Inferior parietal cortex (tissue), 1 donor: ENCODE data around the gene PGR.

ENCODE experiments used
- DNase-seq: peaks from one replicate; pipeline ENCODE4 v3.0.0-alpha.2; 2016; ENCODE audit errors: extremely low spot score

PGR gene

DNA sequence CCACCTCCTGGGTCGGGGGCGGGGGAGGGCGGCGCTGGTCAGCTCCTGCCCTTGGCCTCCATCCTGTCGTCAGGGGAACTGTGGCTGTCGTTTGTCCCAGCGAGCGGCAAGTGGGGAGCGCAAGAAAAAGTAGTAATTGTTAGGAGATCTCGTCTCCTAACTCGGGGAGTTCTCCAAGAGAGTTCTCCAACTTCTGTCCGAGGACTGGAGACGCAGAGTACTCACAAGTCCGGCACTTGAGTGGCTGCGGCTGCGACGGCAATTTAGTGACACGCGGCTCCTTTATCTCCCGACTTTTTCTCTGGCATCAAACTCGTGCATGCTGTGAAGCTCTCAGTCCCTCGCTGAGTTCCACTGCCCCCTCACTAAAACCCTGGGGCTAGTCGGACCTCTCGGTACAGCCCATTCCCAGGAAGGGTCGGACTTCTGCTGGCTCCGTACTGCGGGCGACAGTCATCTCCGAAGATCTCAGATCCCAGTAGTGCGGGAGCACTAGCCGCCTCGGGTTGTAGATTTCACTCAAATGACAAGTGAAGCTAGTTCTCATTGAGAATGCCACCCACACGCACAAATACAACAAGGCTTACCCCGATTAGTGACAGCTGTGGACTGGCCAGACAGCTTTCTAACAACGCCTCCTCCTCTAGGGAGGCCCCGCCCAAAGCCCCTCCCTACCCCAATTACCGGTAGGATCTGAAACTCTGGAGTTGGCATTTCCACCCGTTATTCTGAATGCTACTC, at the start of gene PGR:
PGR (minus strand) TSS at position 611 of the 741 bp plus-strand sequence. CDS start 743 bp downstream, outside the sequence.
- DNase-seq: no peak

- no peak for DNase-seq
Measured at GRCh38 chr11:101176381-101176780, 46.8 kb upstream of the PGR start.

- no peak for DNase-seq
Measured at GRCh38 chr11:101169944-101170343, 40.3 kb upstream of the PGR start.

GRCh38 chr11:101166038-101166437, 36.4 kb upstream of the PGR start:
- no peak for DNase-seq

- DNase-seq: no peak
Measured at GRCh38 chr11:101158119-101158518, 28.5 kb upstream of the PGR start.

DNA sequence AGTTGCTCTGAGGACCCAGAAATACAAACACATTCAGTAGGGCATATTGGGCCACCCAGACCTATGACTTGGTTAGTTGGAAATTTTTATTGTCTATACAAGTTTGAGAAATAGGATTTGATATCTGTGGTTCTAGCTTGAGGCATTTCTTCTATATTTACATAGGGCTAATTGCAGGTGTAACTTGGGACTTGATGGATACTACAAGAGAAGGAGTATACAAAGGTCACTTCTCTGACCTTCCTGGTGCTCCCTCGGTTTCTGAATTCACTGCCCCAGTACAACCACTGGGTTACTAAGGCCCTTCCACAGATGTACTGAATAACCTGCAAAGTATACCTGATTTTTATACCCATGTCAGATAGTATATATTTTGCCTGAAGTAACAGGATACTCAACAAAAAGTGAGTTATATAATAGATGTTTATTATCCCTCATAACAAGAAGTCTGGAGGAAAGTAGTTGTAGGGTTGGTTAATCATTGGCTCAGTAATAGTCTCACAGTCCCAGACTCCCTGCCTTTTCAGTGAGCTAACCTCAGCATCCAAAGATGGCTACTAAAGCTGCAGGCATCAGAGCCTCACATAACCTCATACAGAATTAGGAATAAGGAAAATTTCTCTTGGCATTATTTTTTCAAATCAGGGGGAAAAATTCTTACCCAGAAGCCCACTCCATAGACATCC, 8.8 kb upstream of the PGR start:
- no peak for DNase-seq

DNA sequence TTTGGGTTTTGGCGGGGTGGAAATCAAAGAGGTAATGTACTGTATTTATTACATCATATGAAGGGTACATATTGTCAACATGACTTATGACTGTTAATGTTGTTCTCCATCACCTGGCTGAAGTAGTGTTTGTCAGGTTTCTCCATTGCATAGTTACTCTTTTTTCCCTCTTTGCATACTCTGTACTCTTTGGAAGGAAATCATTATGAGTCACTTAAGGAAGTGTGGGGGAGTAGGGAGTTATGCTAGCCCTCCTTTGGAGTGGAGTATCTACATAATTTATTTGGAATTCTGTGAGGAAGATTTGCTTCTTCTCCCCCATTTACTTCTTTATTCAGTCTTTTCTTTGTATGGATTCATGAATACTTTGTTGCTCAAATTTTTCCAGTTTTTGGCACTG, 3.6 kb upstream of the PGR start:
- DNase-seq: no peak

GRCh38 chr11:101128571-101129202, 926 bp downstream of the PGR start:
- no peak for DNase-seq

DNA sequence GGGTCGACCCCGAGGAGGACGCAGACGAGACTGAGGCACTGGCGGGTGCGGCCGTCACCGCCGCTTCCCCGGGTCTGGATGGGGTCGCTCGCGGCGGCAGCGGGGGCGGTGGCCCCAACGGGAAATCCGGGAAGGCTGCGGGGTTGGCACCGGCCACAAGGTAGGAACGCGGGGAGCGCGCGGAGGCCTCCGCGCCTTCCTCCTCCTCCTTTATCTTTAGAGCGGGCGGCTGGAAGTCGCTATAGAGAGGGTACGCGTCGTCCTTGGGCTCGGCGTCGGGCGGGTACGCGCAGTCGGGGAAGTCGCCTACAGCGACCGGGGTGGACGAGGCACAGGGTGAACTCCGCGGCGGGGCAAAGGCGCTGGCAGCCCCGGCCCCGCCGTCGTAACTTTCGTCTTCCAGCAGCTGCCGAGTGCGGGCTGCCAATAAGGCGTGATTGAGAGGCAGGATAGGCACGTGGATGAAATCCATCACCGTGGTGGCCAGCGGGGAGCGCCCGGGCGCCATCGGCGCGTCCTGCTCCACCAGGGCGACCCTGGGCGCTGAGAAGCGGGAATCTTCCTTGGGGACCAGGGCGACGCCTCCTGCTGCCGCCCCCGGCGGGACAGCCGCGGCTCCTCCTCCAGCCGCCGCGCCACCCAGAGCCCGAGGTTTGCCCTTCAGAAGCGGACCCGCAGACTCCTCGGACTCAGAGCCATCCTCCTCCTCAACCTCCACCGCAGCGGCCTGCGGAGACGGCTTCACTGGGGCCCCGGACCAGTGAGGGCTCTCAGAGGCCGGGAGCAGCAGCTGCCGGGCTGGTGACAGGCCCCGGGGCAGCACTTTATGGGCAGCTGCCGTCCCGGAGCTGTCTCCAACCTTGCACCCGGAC, 1.7 kb downstream of the PGR start:
- DNase-seq: no peak

- no peak for DNase-seq
Measured at GRCh38 chr11:101127197-101127698, 2.4 kb downstream of the PGR start.

GRCh38 chr11:101126551-101127196, 2.9 kb downstream of the PGR start:
- no peak for DNase-seq

GRCh38 chr11:101115671-101116160, 13.9 kb downstream of the PGR start:
- no peak for DNase-seq

GRCh38 chr11:101113540-101113939, 16.1 kb downstream of the PGR start:
- DNase-seq: no peak

GRCh38 chr11:101104716-101105115, 24.9 kb downstream of the PGR start:
- DNase-seq: no peak

DNA sequence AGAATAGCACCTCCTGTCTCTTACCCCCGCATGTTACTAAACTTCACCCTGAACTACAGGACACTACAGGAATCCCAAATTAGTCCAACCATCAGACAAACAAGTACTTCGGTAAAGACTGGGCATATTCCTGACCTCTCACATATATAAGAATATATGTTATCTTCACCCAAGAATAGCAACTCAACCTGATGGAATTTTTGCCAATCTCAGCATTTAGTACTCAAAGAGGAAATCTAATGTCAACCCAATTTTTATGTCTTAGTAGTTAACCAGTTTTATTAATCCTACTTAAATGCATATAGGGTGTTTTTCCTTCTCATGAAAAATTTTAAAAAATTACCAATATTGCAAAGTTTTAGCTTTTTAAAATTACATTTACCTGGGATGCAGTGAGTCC, 26.2 kb downstream of the PGR start:
- DNase-seq: no peak

DNA sequence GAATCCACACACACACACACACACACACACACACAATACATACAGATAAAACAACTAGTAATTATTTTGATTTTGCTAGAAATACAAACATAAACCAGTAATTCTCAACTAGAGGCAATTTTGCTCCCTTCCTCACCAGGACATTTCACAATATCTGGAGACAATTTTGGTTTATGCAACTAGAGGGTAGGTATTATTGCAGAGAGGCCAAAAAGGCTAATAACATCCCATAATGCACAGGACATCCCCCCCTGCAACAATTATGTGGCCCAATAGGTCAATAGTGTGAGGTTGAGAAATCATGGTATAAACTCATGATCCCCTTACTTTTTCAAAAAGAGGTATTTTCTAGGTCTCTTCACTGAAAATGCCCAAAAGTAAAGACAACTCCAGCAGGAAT, 29.0 kb downstream of the PGR start:
- DNase-seq: no peak

DNA sequence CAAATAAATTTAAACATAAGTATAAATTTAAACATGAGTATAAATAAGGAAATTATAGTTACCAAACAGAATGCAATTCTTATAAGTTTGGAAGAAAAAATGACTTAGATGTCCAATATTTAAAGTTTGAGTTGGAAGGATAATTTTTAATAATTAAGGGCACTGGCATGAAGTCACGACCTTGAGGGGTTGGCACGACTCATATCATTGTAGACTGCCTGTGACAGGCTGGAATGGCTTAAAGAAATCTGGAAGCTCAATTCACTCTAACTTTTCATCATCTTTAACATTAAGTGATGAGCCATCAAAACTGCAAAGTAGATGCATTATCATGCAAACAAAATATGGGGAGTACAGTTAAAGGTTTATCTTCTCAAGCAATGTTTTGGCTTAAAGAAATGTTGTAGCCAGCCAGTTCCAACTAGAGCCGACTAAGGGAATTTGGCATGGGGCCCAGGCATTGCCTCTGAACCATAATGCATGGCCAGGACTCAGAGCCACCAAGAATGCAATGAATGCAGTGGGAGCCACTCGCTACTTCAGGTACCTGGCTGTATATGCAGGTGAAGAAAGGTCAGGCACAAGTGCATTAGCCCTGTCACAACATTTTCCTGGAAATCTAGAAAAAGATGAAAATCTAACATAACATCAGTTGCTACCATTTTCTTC, 33.4 kb downstream of the PGR start:
- DNase-seq: no peak

GRCh38 chr11:101091781-101092180, 37.8 kb downstream of the PGR start:
- no peak for DNase-seq

DNA sequence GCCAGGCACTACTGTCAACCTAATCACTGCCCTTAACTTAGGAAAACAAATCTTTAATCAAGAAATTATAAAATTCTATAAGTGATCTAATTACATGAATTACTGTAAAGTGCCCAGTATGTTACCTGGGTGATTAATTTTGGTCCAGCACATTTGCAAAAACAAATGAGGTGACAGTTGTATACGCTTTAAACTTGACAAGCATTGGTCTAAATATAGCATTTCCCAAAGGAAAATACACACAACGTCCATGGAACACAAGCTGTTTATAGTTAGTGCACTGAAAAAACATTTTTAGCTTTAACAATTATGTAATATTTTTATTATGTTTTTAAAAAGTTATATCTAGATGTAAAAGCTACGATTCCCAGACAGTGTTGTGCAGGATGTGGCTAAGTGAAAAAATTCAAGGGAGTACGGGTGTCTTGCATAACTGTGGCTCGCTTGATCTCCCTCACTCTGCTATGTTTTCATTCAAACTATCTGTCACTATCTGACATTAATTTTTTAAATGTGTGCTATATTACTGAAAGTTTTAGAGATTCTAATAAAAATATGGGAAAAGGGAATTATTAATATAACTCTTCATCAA, 38.8 kb downstream of the PGR start:
- no peak for DNase-seq

DNA sequence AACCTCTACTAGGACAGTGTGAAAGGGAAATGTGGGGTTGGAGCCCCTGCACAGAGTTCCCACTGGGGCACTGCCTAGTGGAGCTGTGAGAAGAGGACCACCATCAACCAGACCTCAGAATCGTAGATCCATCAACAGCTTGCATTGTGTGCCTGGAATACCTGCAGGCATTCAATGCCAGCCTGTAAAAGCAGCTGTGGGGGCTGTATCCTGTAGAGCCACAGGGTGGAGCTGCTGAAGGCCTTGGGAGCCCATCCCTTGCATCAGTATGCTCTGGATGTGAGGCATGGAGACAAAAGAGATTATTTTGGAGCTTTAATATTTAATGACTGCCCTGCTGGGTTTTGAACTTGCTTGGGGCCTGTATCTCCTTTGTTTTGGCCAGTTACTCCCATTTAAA, 46.3 kb downstream of the PGR start:
- no peak for DNase-seq
